ENCODE results near the gene RASSF7.

RASSF7 gene

DNA sequence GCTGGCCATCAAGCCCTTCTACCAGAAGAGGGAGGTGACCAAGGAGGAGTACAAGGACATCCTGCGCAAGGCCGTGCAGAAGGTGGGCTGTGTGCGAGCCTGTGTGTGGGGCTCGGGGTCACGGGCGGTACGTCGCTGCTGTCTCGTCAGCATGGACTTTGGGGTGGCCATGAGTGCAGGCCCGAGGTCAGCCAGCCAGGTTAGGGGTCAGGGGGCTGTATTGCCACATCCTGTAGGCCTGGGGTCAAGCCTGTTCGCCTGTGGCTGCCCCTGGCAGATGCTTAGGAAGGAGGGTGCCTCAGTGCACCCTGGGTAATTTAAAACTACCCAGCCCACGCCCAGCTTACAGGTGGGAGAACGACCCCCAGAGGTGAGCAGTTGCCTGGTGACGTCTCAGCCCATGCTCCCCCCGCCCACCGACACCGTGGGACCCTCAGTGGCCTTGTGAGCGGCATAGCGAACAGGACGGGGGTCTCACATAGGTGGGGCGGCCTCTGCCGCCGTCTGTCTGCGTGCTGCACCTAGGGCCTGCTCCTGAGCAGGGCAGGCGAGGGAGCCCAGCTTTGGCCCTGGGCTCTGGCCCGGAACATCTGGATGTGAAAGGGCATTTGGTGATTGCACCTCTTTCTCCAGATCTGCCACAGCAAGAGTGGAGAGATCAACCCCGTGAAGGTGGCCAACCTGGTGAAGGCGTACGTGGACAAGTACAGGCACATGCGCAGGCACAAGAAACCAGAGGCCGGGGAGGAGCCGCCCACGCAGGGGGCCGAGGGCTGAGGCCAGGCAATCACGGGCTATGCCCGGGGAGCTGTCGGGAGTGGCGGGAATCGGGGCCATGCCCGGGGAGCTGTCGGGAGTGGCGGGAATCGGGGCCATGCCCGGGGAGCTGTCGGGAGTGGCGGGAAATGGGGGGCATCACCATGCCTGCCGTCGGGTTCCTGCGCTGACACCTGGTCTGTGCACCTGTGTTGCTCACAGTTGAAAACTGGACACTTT, 50.5 kb downstream of the RASSF7 start:
- DNase-seq = peak; percentile 62

DNA sequence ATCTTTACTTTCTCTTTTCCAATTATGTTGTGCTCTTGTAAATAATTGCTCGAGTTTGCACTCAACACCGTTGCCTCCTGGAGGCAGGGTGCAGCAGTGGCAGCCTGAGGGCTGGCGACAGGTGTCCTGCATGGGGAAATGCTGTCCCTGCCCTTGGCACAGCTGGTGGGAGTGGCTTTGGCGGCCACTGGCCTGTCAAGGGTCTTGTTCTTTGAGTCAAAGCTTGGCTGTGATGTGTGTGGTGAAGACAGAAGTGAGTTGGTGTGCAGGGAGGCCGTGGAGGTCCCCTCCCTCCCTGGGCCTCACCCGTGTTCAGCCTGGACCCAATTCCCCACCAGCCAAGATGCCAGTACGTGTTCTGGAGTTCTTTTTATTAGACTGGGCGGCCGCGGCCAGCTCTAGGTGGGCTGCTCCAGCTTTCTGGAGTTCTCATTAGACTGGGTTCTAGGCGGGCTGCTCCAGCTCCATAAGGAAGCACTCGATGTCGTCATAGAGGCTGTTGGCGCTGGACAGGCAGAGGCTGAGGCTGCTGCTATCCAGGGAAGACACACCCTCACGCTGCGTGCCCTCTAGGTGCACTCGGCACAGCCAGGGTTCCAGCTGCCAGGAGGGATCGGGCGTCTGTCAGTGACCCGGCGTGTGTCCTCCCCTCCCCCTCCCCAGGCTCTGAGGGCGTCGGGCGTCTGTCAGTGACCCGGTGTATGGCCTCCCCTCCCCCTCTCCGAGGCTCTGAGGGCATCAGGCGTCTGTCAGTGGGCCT, 51.6 kb downstream of the RASSF7 start:
- no peak for DNase-seq

DNA sequence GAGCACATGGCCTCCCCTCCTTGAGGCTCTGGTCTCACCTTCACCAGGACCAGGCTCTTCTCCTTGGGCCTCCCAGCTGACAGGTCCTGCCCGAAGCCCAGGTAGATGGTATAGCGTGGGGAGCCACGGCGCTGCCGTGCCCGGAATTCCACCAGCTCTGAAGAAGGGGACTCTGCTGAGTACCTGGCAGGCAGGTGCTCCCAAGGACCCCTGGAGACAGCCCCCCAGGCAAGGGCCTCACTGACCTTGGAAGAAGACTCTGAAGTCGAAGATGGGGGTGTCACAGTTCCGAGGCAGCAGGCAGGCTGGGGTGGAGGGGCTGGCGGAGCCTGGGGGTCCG, 52.2 kb downstream of the RASSF7 start:
- DNase-seq = no peak

DNA sequence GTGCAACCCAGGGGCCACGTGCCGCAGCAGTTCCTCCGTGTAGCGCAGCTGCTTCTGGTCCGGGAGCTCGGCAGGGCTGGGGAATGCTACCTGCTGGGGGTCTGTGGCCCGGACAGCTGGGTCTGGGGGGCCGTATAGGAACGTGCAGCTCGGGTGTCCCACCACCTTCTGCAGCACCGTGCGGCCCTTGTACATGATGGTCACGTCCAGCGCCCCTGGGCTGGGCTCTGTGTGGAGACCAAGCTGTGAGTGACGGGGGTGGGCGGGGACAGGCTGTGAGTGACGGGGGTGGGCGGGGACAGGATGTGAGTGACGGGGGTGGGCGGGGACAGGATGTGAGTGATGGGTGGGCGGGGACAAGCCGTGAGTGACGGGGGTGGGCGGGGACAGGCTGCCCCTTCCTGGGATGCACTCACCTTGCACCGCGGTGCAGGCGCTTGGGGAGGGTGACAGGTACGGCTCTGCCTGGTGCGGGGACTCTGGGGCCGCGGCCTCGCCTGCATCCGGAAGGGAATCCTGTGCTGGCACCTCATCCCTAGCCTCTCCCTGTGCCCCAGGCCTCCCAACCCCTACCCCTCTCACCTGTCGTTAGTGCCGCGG, 52.7 kb downstream of the RASSF7 start:
- DNase-seq = peak; percentile 90

All from activated effector memory CD4-positive, alpha-beta T cell treated with anti-CD3 and anti-CD28 coated beads, Interleukin-2, amount 50 U/mL, for 16 hours (primary cell).